CD4-positive, alpha-beta T cell treated with Interleukin-4 for 1 hour (primary cell): ENCODE measurements around the gene CPEB3.
A peak's percentile ranks its signal among the peaks of the same experiment; 100 is the strongest.
"Not testable (repeated sequence)": the region's sequence is repeated elsewhere in the genome, so short reads cannot be mapped to it uniquely, and the experiment has no call there.

Experiments
- DNase-seq, 2 donors: peaks; one replicate each; pipeline ENCODE4 v3.0.0-alpha.2; 2020 to 2022

CPEB3 gene

DNA sequence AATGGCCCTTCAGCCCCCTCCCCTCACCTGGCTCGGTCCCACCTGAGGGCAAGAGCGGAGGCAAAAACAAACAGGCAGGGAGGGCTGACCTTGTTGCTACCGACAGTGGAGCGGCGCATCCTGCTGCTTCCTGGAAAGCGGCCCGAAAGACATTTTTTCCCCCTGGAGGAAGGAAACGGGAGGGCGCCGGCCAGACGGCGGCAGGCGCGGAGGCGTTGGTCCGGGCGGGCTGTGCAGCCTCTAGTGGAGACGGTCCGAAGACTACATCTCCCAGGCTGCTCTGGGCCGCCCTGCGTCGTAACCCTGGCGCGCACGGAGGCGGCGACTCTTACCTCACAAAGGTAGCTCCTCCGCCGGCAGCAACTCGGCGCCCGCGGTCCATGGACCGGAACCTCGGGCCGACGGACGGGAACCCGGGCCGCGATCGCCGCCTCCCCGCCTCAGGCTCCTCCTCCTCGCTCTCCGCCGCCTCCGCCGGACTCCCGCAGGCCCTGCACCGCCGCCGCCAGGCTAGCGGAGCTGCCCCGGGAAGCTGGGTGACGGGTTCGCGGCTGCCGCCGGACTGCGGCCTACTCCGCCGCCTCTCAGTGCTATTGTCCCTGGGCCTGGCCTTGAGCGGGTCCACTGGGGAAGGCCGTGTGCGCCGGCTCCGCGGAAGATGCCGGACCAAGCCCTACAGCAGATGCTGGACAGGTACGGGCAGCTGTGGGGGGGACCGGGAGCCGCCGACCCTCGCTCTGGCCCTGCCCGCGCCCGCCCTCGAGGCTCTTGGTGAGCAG lies at the start of gene CPEB3, which contains the start of gene MARCHF5:
Gene CPEB3 (minus strand): TSS at position 242 of the 779 bp plus-strand sequence. CDS start 50,728 bp downstream, outside the sequence.
Gene MARCHF5 (plus strand): TSS at position 331 of the 779 bp plus-strand sequence. CDS start 328 bp downstream, at position 659.
- DNase-seq: peak; percentile 94 to 95

GRCh38 chr10:92329927-92330326 lies 39.0 kb upstream of the CPEB3 start:
- DNase-seq: not testable (repeated sequence)

GRCh38 chr10:92328993-92329392 lies 38.1 kb upstream of the CPEB3 start:
- DNase-seq: no peak

- no peak for DNase-seq
Measured at GRCh38 chr10:92327445-92328433, 36.9 kb upstream of the CPEB3 start.

GRCh38 chr10:92323079-92323478 lies 32.2 kb upstream of the CPEB3 start:
- no peak for DNase-seq

DNA sequence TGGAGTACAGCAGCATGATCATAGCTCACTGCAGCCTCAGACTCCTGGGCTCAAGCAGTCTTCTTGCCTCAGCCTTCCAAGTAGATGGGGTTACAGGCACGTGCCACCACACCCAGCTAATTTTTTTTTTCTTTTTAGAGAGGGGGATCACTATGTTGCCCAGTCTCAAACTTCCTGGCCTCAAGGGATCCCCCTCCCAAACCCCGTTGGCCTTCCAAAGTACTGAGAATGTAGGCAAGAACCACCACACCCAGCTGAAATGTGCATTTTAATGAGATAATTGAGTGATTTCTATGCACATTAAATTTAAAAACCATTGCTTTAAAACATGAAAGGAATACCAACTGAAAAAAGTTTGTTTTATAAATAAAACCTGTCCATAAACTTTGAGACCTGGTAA lies 25.7 kb upstream of the CPEB3 start:
- DNase-seq: no peak

GRCh38 chr10:92313750-92314149 lies 22.9 kb upstream of the CPEB3 start:
- no peak for DNase-seq

DNA sequence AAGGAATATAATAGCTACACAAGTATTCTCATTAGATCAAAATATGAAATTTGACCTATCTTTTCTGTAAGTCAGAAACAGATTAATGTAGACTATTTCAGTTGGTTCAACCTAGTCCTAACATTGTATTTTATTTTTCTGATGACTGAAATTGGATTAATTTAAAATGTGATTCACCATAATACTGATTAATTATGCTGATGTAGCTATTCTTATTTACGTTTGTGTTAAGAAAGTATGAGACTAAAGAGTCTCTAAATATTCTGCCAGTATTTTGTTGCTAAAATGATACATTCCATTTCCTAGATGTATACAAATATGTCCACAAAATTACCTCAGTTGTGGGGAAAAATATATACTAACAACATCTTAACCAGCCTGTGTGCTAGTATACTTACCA lies 18.4 kb upstream of the CPEB3 start:
- DNase-seq: no peak

DNA sequence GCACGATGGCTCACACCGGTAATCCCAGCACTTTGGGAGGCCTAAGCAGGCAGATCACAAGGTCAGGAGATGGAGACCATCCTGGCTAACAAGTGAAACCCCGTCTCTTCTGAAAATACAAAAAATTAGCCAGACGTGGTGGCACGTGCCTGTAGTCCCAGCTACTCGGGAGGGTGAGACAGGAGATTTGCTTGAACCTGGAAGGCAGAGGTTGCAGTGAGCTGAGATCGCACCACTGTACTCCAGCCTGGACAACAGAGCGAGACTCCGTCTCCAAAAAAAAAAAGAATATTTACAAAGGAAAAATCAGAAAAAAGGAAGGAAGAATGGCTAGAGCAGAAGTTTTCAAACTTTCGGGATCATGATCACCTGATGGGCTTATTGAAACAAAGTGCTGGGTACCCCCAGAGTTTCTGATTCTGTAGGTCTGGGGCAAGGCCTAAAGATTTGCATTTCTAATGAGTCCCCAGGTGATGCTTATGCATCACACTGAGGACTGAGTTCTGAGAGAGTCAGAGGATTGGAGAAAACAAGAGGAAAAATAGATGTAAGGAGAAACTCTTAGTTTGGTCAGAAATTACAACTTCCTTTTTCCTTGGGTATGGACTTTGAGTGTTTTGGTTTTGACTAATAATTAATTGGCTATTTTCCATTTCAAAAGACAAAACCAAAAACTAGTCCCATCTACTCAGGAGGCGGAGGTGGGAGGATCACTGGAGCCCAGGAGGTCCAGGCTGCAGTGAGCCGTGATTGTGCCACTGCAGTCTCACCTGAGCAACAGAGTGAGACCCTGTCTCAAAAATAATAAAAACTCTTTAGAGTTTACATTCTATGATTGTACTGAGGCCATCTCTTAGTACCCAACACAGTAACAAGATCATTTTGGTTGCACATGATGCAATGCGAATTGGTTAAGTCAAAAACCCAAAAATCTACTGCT lies 14.5 kb upstream of the CPEB3 start:
- DNase-seq: no peak

DNA sequence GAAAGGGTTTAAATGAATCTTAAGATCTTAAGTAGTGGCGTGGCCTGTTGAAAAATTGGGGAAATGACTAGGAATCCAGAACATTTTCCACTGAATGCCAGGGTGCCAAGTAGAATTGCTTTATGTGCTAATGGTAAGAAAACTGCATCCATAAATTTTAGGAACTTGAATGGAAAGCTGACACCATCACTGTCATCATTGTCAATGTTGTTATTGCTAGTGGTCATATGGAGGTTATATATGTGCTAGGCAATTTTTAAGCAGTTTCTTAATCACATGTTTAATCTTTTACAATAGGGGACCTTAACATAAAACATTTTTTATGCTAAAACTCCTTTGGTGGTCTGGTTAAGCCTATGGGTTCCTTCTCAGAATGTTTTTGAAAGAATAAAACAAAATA lies 13.2 kb upstream of the CPEB3 start:
- DNase-seq: no peak

- DNase-seq: no peak
Measured at GRCh38 chr10:92303096-92303495, 12.2 kb upstream of the CPEB3 start.

- DNase-seq: no peak
Measured at GRCh38 chr10:92298487-92298886, 7.6 kb upstream of the CPEB3 start.

DNA sequence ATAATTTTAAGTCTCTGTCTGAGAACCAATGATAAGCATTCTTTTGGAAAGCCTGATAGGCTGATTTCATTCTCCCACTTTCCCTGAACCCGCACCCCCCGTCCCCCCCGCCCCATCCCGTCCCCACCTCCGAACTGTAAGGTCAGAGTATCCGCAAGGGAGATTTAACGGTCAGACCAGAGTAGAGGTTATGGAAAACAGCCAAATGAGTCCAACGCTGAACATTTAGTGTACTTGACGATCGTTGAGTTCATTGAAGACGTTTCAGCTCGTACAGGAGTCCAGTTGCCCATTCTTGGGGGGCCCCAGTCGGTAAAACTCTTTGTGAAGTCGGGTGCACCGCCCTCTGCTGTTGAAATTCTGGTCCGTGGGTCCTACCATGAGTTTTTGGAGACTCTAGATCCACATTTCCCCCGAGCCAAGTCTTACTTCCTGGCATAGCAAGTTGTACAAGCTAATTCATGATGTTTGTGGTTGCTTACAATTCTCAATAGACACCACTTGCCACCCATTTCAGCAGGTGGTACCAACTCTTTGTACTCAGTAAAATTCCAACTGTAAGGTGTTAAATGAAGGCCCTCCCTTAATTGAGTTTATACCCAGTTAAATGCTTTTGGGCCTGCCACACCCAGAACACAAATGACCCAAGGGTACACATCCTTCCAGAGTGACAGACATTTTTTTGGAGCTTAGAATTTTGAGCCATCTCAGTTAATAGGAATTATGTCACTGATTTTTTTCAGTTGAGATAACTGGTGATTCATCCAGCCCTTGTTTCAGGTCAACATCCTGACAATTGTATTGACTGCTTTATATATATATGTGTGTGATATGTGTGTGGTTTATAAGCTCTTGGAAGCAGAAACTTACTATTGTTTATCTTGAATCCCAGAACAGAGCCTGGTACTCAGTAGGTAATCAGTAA lies 1.3 kb upstream of the CPEB3 start:
- DNase-seq: peak; percentile 56 to 61

- DNase-seq: no peak
Measured at GRCh38 chr10:92291616-92291865, 663 bp upstream of the CPEB3 start.

DNA sequence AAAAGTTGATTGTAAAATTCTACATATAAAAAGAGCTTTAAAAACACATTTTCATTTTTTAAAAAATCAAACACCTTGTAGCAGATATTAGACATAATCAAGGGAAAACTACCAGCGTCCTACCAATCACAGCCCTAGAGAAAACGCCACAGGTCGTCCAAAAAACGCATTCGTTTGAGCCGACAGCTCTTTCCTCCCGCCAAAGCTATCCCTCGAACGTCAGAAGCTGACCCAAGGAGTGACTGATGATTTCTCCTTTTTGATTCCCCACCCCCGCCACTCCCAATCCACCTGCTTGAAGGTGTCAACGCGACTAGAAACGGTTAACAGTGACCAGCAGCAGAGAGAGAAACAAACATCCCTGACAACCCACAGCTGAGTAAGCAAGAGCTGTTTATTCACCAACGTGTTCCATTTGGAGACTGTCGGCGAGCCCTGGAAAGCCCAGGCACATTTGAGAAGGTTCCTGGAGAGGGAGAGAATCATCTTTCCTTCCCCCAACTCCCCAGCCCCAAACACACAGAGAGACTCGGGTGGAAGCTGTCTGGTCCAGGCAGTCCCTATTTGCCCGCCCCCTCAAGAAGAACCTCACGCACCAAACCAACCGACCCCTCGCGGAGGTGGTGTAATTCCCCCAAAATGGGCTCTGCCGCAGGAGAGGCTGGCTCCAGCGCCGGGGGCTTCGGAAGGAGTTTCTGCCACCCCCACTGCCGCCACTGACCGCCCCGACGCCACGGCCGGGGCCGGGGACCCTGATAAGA lies 622 bp downstream of the CPEB3 start:
- DNase-seq: peak; percentile 32 to 42

GRCh38 chr10:92284112-92284704 lies 6.7 kb downstream of the CPEB3 start:
- DNase-seq: no peak

GRCh38 chr10:92278996-92279696 lies 11.7 kb downstream of the CPEB3 start:
- no peak for DNase-seq

DNA sequence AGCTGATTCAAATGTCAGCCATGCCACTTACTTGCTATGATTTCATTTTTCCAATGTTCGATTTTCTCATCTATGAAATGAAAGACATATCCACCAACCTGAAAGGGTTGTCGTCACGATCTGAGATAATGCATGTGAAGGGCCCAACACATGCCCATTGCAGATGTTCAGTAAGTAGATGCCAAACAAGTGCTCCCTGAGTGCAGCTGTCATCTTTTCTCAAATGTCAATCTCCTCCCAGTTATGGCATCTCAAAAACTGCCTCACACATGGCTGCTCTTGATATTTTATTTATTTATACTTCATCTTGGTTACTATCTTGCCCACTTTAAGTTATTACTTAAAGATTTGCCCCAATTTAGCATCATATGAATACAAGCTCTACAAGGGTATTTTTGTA lies 16.8 kb downstream of the CPEB3 start:
- no peak for DNase-seq

DNA sequence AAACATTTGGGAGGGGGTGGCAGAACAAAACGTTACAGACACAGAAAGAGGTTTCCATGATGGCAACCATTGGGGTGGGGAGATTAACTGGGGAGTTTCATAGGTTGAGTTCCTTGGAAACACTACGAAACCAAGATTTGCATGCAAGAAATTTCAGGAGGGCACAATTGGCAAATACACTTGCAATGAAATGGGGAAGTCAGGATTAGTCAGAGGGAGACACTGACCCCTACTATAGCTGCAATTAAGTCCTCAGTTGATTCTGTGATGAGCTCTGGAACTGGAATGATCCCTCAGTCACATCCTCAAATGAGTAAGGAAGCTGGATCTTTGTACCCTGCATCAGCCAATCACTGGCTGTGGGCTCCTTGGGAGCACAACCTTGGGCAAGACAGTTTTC lies 22.1 kb downstream of the CPEB3 start:
- peak; percentile 4 to 38 for DNase-seq

DNA sequence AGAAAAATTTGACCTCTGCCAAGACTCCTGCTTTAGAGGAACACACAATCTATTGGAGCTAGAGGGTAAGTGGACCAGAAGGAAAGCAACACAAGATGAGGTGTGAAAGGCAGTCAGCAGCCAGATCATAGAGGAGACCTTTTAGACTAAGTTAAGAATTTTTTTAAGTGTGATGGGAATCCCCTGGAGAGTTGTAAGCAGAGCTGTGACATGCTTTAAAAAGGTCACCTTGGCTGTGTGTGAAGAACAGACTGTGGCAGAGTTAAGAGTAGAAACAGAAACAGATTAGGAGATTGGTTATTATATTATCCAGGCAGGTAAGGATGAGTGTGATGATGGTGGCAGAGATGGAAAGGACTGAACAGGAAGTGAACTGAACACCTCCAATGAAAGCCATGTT lies 23.5 kb downstream of the CPEB3 start:
- no peak for DNase-seq
